Activated T-cell treated with anti-CD3 and anti-CD28 coated beads for 48 hours (primary cell): ENCODE measurements around the gene IGSF23.
"Not testable (repeated sequence)": the region's sequence is repeated elsewhere in the genome, so short reads cannot be mapped to it uniquely, and the experiment has no call there.

ENCODE experiments used
- DNase-seq: peaks from one replicate; pipeline ENCODE4 v3.0.0-alpha.2; 2020; ENCODE audit warnings: low read depth

IGSF23 gene

DNA sequence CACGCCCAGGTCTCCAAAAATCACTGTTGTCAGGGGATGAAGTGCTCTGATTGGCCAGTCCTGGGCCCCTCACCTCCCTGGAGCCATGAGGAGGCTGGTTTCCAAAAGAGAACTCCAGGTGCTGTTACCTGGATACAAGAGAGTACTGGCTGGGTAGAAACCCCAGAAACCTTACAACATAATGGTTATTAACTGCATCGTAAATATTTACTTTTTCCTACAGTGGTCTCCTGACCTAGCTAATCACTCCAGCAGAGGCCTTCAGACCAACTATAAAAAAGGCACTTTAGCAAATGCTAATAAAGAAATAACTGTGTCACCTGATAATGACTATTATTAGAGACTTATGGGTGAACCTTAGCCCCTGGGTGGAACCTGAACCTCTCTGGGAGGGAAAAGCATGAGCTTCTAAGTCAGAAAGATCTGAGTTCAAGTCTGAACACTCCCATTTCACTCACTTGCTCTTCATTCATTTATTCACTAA, 1.5 kb upstream of the IGSF23 start:
- no peak for DNase-seq

DNA sequence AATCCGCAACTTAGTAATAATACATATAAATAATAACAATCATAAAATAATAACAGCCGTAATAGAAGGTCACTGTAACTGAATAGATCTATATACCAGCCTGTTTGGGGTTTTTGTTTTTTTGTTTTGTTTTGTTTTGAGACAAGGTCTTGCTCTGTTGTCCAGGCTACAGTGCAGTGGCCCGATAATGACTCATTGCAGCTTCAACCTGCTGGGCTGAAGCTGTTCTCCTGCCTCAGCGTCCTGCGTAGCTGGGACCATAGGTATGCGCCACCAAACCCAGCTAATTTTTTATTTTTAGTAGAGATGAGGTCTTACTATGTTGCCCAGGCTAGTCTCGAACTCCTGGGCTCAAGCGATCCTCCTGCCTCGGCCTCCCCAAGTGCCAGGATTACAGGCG, 950 bp downstream of the IGSF23 start:
- no peak for DNase-seq

DNA sequence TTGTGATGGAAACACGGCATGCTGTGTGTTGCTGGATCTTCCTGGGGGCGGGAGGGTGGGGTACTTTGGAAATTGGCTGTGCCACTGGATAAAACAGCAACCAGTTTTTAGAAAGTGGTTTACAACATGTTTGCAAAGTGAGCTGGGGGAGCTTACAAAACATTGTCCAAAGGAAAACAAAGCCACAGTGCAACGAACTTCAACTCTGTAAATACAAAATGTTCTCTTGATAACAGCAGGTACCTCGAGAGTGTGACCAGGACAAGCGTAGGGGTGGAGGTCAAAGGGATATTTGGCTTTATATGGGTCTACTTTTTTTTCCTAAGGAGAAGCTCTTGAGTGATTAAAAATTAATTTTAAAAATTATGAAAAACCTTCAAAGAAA, 2.5 kb downstream of the IGSF23 start:
- DNase-seq = no peak

DNA sequence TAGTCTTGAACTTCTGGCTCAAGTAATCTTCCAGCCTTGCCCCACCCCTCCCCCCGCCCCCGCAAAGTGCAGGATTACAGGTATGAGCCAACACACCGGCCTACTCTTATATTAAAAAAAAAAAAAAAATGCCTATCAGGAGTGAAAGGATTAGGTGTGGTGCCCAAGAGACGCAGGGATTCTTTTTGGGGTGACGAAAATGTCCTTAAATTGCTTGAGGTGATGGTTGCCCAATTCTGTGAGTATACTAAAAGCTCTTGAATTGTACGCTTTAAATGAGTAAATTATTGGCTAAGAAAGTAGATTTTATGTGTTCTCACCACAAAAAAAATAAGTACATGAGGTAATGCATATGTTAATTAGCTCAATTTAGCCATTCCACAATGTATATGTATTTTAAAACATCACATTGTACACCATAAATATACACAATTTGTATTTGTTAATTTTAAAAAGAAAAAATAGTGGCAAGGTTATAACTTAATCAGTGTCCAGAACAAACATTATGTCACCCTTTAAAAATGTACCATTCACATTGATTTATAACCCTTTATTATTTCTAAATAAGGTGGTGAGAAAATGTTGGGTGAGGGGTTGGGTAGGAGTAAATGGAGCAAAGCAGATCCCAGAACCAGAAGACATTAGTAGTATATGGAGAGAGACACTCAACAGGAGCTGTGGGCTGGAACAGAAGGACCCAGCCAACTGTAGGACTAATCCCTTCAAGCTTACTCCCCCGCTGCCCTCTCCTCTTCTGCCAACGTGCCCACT, 3.9 kb downstream of the IGSF23 start:
- DNase-seq = no peak

DNA sequence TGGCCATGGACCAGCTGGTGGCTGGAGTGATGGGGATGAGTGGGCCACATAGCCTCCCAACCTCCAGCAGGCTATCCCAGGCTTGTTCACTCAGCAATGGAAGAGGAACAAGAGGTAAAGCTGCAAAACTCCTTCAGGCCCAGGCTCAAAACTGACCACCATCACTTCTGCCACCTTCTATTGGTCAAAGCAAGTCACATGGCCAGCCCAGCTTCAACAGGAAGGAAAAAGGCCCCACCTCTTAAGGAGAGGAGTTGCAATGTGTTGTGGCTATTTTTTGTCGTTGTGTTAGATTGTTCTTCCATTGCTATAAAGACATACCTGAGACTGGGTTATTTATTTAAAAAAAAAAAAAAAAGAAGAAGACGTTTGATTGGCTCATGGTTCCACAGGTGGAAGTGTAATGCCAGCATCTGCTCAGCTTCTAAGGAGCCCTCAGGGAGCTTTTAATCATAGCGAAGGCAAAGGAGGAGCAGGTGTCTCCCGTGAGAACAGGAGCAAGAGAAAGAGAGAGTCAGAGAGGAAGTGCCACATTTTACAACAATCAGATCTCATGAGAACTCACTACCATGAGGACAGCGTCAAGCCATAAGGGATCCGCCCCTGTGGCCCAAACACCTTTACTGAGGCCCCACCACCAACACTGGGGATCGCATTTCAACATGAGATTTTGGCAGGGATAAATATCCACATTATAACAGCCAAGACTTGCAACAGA, 5.4 kb downstream of the IGSF23 start:
- no peak for DNase-seq

DNA sequence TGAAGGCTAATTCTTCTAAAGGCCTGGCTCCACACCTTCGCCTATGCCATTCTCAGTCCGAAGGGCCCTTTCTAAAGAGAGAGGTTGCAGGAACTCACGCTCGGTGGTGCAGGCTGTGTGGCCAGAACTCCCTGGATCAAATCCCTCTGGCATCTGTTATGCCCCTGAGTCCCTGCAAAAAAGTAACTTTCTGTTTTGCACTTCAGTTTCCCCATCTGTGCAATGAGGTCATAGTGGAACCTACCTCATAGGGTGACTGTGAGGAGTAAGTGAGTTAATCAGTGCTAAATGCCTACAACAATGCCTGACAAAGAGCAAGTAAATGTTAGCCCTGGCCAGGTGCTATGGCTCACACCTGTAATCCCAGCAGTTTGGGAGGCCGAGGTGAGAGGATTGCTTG, 7.3 kb downstream of the IGSF23 start:
- no peak for DNase-seq

DNA sequence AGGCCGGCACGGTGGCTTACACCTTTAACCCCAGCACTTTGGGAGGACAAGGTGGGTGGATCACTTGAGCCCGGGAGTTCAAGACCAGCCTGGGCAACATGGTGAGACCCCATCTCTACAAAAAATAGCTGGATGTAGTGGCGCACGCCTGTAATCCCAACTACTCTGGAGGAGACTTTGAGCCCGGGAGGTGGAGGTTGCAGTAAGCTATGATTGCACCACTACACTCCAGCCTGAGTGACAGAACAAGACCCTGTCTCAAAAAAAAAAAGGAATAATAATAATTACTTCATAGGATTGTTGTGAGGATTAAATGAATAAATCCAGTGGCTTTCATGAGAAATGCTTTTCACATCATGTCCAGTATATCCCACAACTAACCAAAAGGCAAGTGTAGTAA, 8.0 kb downstream of the IGSF23 start:
- no peak for DNase-seq

DNA sequence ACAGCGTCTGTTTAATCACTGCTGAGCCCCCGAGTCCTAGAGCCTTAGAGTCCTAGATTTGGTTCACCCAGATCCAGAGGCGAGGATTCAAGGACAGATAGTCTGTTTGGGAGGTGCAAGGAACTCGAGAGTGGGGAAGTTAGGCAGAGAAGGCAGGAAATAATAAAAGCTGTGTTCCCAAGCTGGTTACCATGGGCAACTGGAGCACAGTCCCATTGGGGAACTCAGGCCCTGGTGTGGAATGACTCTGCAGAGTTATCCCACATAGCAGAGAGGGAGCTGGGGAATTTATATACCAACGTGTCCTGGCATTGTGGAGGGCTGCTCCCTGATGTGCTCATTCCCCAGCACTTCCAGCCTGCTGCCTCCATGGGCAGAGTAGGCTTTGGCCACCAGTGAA, 9.7 kb downstream of the IGSF23 start:
- DNase-seq = no peak

DNA sequence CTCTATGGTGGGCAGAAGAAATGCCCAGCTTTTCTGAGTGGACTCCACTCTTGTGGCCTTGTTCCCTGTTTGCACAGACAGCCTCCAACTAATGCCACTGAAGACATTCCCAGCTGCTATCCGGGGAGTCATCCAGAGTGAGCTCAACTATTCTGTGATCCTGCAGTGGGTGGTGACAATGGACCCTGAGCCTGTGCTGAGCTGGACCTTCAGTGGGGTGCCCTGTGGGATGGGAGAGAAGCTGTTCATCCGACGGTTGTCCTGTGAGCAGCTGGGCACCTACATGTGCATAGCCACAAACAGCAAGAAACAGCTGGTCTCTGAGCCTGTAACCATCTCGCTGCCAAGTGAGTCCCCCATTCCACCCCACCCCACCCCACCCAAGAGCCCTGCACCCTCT, 10.3 kb downstream of the IGSF23 start:
- DNase-seq = no peak

DNA sequence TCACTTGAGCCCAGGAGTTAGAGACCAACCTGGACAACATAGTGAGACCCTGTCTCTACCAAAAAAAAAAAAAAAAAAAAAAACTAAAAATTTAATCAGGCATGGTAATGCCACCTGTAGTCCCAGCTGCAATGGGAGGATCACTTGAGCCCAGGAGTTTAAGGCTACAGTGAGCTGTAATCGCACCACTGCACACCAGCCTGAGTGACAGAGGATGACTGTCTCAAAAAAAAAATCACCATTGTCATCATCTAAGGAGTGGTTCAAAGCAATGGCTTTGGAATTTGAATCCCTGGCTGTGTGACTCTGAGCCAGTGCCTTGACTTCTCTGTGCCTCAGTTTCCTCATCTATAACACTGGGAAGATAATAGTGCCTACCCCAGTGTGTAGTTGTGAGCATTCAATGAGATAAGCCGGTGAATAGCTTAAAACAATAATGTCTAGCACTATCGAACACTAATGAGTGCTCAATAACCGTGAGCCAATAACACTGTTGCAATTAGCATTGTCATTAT, 11.5 kb downstream of the IGSF23 start:
- DNase-seq = no peak

DNA sequence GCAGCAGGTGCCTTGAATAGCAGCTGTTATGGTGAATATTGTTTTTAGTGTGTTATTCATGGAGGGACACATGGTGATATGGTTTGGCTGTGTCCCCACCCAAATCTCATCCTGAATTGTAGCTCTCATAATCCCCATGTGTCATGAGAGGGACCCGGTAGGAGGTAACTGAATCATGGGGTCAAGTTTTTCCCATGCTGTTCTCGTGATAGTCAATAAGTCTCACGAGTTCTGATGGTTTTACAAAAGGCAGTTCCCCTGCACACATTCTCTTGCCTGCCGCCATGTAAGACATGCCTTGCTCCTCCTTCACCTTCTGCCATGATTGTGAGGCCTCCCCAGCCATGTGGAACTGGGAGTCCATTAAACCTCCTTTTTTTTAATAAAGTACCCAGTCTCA, 12.3 kb downstream of the IGSF23 start:
- not testable (repeated sequence) for DNase-seq

DNA sequence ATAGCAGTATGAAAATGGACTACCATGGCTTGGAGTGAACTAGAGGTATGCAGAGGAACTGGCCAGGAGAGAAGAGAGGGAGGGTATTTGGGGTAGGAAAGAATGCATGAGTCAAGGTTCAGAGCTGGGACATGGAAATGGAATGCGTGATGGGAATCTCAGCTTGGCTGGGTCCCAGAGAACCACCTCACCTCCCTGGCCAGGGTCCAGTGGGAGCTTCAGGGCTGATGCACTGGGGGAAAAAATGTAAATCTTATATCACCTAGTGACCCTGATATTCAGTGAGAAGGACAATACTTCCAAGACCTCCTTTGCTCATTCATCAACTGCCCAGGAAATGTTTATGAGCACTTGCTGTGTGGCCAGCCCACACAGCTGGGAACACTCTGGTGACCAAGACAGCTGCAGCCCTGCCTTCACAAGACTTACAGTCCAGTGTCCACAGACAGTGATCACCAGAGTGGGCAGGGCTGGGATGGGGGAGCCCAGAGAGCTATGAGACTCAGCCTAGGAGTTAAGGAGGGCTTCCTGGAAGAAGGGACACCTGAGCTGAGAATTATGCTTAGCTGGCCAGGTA, 12.8 kb downstream of the IGSF23 start:
- DNase-seq = no peak

DNA sequence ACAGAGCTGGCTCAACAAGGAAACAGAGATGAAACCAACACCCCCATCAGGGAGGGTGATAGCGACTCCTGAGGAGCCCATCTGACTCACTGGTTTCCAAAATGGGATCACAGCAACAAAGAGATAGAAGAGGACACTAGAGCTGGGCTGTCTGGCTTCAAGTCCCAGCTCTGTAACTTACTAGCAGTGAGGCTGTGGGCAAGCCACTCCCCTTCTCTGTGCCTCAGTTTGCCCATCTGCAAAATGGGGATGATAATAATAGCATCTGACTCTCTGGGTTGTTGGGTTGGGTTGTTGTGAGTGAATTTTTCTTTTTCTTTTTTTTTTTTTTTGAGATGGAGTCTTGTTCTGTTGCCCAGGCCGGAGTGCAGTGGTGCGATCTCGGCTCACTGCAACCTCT, 14.3 kb downstream of the IGSF23 start:
- no peak for DNase-seq

DNA sequence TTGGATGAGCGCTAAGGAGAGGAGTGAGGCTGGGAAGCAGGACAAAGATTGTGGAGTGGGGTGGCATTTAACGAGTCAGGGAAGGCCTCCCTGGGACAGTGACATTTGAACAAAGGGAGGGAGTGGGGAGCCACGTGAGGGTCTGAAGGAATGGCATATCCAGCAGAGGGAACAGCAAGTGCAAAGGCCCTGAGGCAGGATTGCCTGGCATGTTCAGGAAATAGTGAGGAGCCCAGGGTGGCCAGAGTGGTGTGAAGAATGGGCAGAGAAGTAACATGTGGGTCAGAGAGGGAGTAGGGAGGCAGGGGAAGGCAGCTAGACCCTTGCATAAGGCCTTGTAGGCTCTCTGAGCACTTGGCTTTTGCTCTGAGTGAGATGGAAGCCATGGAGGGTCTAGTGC, 15.4 kb downstream of the IGSF23 start:
- no peak for DNase-seq

DNA sequence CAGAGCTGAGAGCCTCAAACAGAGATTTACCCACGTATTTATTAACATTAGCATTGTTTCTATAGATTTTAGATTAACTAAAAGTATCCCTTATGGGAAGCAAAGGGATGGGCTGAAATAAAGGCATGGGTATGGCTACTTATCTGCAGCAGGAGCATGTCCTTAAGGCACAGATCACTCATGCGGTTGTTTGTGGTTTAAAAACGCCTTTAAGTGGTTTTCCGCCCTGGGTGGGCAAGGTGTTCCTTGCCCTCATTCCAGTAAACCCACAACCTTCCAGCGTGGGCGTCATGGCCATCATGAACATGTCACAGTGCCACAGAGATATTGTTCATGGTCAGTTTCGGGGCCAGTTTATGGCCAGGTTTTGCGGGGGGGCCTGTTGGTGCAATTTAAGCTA, 18.2 kb downstream of the IGSF23 start:
- DNase-seq = not testable (repeated sequence)

DNA sequence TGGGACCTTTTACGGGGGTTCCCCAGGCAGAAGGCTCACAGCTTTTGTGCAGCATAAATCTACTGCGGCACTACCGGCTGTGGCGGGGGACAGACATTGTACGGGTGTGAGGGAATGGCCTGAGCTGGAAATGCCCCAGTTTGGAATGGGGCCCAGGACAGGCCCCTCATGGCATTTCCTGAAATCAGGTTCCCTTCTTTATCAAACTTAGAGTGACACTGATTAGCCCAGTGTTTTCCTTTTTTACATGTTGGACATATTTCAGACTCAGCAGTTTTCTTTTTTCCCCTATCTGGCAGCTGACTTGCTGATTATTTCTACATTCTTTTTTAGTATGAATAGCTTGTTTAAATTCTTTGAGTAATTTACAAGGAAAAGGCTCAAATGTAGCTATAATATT, 20.7 kb downstream of the IGSF23 start:
- not testable (repeated sequence) for DNase-seq

DNA sequence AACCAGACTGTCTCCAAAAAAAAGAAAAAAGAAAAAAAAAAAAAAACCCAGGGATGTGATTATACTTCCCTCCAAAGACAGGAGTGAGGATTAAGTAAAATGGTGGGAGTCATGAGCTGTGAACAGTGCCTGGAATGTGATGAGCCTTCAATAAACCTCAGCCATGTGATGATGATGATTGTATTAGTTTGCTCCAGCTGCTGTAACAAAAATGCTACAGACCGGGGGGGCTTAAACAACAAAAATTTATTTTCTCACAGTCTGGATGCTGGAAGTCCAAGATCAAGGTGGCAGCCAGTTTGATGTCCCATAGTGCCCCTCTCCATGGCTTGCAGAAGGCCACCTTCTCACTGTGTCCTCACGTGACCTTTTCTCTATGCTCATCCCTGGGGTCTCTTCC, 21.4 kb downstream of the IGSF23 start:
- DNase-seq = no peak

DNA sequence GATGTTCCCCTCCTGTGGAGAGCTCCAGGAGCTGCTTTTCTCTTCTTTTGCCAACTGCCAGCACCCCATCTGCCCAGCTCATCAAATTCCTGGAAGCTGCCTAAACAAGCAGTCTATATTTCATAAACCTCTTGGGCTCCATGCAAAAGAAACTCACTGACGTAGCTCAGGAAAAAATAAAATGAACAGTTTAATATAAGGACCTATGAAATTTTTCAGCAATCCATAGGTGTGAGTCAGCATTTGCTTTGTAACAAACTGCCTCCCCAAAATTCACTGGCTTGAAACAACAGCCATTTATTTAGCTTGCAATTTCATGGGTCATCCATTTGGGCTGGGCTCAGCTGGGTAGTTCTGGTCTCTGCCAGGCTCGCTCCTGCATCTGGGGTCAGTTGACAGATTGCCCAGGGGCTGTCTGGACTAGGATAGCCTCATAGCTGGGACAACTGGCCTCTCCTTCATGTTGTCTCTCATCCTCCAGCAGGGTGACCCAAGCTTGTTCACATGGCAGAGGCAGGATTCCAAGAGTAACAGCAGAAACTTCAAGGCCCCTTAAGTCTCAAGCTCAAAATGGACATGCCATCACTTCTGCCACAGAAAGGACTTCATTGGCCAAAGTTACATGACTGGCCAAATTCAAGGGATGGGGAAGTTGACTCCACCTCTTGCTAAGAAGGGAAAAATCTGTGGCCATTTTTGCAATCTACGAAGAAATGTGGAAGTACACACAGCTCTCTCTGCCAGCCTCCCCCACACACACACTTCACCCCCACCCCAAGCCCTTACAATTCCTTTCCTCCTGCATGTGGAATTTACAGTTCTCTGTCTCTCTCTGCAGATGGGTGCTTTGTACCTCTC, 22.4 kb downstream of the IGSF23 start:
- DNase-seq = no peak

DNA sequence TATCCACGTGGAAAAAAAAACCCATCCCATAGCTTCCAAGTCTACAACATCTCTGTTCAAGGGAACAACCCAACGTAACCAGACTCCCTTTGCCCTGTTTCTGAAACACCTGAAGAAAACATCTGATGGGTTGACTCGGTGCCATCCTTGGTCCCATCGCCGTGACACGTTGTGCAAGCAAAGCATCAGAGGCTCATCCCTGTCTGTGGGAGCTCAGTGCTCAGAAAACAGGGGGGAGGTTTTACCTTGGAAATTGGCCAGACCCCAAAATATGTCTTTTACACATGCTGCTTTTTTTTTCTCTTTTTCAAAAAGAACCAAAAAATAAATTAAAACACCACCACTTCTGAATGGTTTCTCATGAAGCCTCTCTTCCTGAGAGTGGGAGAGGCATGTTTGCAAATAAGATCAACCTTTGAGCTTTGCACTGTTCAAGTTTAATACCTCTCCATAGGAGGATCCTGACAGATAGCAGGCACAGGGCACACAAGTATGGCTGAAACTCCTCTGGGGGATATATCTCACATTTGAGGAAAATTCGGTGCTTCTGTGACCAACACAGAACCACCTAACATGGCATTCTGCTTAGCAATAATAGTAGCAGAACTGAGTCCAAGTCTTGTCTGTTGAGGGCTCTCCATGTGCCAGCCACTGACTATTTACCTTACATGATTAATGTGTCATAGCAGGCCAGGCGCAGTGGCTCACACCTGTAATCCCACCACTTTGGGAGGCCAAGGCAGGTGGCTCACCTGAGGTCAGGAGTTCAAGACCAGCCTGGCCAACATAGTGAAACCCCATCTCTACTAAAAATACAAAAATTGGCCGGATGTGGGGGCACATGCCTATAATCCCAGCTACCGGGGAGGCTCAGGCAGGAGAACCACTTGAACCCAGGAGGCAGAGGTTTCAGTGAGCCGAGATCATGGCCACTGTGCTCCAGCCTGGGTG, 23.4 kb downstream of the IGSF23 start:
- DNase-seq = no peak

DNA sequence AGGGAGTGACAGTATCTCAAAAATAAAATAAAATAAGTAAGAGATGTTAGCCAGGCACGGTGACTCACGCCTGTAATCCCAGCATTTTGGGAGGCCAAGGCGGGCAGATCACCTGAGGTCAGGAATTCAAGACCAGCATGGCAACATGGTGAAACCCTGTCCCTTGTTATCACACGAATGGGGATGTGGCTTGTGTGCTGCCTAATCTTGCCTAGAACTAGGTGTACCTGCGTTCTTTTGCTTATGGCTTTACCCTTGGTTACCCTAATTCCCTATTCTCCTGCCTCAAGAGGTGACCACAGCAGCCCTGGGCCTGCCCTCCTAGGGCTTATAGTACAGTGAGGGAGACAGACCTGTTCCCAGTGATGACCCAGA, 24.0 kb downstream of the IGSF23 start:
- no peak for DNase-seq

DNA sequence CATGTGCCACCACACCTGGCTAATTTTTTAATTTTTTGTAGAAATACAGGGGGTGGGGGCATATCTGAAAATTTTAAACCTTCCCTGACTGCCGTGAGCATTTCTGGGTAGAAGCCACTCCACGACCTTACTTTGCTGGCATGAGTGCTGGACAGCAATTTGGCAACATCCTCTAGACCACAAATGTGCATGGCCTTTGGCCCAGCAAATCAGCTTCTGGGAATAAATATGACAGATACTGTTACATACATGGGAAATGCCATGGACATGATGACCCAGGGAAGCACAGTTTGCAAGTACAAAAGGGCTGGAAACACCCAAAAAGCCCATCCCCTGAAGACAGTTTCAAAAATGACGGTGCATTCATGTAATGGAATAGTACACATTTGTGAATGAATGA, 27.2 kb downstream of the IGSF23 start:
- no peak for DNase-seq
